ENCODE data around the gene TDRKH.
"Not testable (repeated sequence)": the region's sequence is repeated elsewhere in the genome, so short reads cannot be mapped to it uniquely, and the experiment has no call there.

Gene TDRKH

DNA sequence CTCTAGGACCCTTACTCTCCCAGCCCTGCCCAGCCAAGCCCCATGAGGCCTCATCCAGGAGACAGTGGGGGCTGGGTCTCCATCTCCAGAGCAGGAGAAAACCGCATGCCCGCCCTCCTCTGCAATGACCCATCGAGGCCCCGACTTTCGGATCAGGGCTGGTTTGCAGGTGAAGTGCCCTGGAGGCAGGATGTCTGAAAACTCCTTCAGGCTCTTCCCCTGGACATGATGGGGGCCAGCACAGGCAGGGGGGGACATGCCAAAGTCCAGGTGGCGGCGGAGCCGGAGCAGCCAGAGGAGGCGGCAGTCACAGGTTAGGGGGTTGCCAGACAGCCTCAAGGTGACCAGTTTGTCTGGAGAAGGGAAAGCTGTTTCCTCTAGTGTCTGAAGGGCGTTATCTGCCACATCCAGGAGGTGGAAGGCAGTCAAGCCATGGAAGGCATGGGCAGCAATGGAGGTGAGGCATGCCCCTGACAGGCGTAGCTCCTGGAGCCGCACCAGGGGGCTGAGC, 11.1 kb upstream of the TDRKH start:
- FAIRE-seq: no peak

GRCh38 chr1:151800830-151801229, 10.5 kb upstream of the TDRKH start:
- no peak for FAIRE-seq

GRCh38 chr1:151799179-151800022, 9.1 kb upstream of the TDRKH start:
- FAIRE-seq: no peak

- FAIRE-seq: no peak
Observed at GRCh38 chr1:151798571-151798970, 8.3 kb upstream of the TDRKH start.

DNA sequence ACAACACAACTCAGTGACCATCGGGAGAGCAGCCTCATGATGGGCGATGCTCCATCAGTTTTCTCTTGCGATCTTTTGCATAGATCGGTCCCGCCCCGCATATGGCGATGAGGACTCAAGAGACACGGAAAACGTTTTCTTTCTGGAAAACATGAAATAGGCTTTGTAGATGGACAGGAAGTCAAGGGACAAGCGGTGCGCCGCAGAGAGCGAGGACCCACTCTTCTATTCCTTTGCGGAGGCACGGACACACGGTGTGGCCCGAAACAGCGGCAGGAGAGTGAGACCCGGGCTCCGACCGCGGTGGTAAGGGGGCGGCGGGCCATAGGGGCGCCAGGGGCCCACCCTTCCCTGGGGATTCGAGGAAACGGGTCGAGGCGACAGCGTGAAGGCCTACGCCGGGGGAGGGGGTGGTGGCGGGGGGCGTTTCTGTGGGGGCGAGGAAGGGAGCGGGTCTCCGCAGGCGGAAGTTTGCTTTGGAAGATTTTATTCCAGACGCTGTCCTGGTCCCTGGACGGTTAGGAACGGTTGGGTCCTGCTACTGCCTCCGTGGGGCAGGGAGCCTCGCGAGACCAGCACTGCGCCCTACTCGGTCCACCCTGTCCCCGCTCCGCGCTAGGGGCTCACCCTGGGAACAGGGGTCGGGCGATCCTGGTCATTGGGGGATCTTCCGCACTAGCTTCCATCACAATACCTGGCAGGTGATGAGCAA, 796 bp upstream of the TDRKH start:
- no peak for FAIRE-seq

DNA sequence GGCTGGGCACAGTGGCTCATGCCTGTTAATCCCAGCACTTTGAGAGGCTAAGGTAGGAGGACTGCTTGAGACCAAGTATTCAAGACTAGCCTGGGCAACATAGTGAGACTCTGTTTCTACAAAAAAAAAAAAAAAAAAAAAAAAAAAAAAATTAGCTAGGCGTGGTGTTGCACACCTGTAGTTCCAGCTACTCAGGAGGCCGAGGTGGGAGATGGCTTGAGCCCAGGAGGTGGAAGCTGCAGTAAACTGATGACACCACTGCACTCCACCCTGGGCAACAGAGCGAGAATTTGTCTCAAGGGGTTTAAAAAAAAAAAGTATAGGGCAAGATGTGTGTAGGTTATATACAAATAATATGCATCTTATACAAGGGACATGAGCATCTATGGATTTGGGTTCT, 2.6 kb downstream of the TDRKH start:
- FAIRE-seq: no peak

DNA sequence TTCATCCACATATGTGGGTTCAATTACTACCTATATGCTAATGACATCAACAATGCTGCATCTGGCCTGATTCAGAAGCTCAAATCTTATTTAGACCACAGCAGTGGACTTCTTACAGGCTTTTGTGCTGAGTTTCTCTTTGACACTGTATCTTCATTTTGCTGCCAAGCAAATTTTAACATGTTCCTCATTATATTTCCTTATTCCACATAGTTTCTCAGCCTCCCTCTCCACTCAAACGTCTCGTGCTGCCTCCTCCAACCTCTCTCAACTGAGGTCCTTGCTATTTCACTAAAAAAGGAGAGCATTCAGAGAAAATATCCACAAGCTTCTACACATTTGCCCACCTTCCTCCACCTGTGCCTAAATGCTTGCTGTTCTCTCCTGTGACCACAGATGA, 6.5 kb downstream of the TDRKH start:
- FAIRE-seq: no peak

DNA sequence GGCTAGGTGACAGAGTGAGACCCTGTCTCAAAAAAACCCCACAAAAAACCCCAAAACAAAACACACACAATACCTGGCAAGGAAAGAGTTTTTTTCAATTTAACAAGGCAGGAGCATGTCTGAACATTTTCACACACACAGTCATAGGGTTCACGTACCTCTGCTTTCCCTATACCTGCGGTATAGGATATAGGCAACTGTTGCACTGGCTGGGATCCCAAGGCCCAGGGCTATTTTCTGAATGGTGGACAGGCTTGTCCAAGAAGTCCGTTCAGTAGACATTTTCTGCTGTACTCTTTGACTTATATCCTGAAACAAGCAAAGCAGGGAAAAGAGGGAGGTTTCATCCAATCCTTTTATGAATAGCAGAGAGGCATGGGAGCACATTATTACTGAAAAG, 7.6 kb downstream of the TDRKH start:
- no peak for FAIRE-seq

DNA sequence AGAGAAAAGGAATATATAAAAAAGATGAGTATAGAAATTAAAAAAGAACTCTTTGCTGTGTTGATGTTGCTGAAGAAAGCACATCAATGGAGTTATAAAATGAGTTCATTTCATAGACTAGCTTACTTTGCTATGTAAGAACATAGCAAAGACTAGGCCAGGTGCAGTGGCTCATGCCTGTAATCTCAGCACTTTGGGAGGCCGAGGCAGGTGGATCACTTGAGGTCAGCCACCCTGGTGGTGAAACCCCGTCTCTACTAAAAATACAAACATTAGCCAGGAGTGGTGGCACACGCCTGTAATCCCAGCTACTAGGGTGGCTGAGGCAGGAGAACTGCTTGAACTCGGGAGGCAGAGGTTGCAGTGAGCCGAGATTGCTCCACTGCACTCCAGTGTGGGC, 8.3 kb downstream of the TDRKH start:
- FAIRE-seq: not testable (repeated sequence)

DNA sequence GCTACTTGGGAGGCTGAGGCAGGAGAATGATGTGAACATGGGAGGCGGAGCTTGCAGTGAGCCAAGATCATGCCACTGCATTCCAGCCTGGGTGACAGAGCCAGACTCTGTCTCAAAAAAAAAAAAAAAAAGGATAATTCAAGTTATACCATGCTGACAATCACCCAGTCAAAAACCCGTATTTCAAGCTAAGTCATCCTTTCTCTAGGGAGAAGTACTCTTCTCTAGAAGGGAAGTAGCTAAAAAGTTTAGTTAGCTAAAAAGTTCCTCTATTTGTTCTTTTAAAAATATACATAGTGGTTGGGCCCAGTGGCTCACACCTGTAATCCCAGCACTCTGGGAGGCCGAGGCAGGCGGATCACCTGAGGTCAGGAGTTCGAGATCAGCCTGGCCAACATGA, 9.6 kb downstream of the TDRKH start:
- FAIRE-seq: not testable (repeated sequence)

DNA sequence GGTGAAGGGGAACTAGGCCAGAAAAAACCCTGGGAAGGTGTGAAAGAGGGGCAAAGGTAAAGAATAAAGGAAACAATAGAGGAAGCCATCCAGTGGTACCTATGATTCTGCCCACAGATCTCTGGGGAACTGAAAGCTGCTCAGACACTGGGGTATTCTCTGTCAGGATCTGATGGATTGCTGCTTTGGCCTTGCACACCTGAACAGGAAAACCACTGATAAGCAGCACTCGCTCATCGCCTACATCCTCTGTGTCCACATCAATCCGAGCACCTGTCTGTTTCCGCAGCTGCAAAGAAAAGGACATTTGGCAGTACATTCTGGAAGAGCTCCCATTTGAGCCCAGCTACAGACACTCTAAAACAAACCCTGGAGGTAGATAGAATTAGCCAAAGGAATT, 10.4 kb downstream of the TDRKH start:
- no peak for FAIRE-seq

- FAIRE-seq: no peak
Observed at GRCh38 chr1:151777317-151777716, 13.0 kb downstream of the TDRKH start.

DNA sequence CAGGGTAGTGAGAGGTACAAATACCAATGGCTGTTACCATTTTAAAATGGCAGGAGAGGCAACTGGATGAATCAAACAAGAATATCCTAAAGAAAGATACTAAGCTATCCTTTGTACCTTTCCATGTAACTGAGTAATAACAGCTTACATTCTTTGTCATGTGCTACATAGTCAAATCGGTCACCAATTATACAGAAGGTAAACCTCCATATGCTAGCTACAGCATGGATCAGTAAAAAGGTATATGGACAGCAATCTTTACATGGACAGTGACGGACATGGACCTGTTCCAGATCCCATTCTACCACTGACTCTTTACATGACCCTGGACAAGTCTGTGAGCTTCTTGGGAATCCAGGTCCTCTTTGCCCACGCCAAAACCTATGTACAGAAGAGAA, 13.6 kb downstream of the TDRKH start:
- FAIRE-seq: no peak

DNA sequence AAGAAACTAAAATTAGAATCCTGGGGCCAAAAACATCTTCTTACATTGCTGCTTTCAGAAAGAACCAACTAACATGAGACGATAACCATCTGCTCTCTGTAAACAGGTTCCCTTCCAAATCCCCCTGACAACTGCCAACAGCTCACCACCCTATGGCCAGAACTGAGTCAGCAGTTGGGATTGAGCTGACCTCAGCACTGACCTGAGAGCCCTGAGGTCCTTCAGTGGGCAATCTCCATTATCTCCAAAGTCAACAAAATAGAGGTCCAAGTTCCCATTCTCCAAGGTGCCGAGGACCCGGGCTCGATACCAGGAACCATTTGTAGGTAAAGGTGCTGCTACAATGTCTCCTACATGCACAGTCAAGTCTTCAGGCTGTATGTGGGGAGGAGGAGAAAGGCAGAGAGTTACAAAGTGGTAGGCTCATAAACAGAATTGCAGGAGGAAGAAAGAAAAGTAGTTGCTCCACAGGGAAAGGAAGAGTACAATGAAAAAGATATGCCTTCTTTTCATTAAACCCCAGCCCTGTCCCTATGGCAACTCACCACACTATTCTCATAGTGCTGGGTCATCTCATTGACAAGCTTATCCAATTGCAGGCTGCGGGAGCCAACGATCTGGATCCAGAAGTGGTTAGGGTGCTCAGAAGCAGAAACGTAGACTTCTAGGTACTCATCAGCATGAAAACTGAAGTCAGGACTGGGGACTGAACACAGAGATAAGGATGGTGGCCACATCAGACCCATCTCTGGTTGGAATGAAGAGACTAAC, 14.2 kb downstream of the TDRKH start:
- no peak for FAIRE-seq

DNA sequence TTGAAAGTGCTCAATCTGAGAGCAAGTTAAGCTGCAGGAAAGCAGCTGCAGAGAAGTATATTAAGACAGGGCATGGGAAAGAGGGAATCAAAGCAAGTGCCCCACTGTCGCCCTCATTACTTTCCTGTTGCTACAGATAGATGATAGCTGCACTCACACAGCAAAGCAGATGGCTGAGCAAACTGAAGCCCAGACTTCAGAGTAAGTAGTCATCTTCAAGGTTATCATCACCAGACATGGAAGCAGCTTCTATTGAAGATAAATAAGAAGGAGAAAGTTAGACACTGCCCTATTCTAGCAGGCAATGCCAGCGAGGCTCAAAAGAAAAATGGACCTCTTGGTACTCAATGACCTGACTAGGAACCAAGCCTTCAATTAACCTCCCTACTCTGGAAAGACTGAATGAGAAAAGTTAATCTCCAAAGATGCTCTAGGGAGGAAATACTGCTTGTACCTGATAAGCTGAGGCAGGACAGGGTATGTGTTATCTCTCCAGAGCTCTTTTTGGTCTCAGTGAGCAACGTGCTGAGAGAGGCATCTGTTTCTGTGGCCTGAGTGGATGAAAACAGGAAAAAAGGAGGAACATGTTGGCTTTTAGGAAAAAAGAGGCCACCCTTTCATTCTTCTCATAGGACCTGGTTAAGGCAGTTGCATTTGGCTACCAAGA, 15.9 kb downstream of the TDRKH start:
- no peak for FAIRE-seq

- no peak for FAIRE-seq
Observed at GRCh38 chr1:151773702-151774101, 16.6 kb downstream of the TDRKH start.

DNA sequence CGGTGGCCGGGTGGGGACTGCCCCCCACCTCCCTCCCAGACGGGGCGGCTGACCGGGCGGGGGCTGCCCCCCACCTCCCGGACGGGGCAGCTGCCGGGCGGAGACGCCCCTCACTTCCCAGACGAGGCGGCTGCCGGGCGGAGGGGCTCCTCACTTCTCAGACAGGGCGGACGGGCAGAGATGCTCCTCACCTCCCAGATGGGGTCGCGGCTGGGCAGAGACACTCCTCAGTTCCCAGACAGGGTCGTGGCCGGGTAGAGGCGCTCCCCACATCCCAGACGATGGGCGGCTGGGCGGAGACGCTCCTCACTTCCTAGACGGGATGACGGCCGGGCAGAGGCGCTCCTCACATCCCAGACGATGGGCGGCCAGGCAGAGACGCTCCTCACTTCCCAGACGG, 21.0 kb downstream of the TDRKH start:
- not testable (repeated sequence) for FAIRE-seq

- not testable (repeated sequence) for FAIRE-seq
Observed at GRCh38 chr1:151768351-151769066, 21.8 kb downstream of the TDRKH start.

GRCh38 chr1:151763990-151764389, 26.3 kb downstream of the TDRKH start:
- FAIRE-seq: no peak

- no peak for FAIRE-seq
Observed at GRCh38 chr1:151762941-151763921, 27.1 kb downstream of the TDRKH start, which contains the start of gene MRPL9. MRPL9 (minus strand) TSS chr1:151763496; CDS start chr1:151763479, 17 bp downstream.

Data from colon (tissue), 2 donors.